GM10266 (cell line): ENCODE results near the gene BABAM1.
A peak's percentile ranks its signal among the peaks of the same experiment; 100 is the strongest.

ENCODE experiments used
- DNase-seq: peaks from one replicate; pipeline ENCODE4 v3.0.0; 2012; ENCODE audit errors: extremely low spot score
- CTCF ChIP-seq: IDR thresholded peaks from 2 replicates; pipeline ENCODE4 v1.5.1; 2012; ENCODE audit warnings: mild to moderate bottlenecking, low read depth; ENCODE audit not compliant: control insufficient read depth, insufficient read depth; ENCODE audit errors: missing control alignments

BABAM1 gene

GRCh38 chr19:17229890-17230289, 37.4 kb upstream of the BABAM1 start:
- TF ChIP-seq CTCF: no peak
- no peak for DNase-seq

GRCh38 chr19:17232258-17232657, 35.0 kb upstream of the BABAM1 start:
- TF ChIP-seq CTCF: no peak
- DNase-seq: no peak

- no peak for TF ChIP-seq CTCF
- peak; percentile 86 for DNase-seq
Observed at GRCh38 chr19:17234911-17235299, 32.3 kb upstream of the BABAM1 start.

GRCh38 chr19:17235300-17235970, 31.8 kb upstream of the BABAM1 start:
- peak; percentile 85 for DNase-seq

GRCh38 chr19:17235971-17236777, 31.1 kb upstream of the BABAM1 start:
- no peak for TF ChIP-seq CTCF
- DNase-seq: no peak

More at GRCh38 chr19:17235300-17235970, 31.8 kb upstream of the BABAM1 start:
- peak; percentile 83 for TF ChIP-seq CTCF

- no peak for DNase-seq
- TF ChIP-seq CTCF: no peak
Observed at GRCh38 chr19:17236811-17237543, 30.3 kb upstream of the BABAM1 start.
